Measurements from ENCODE around the gene OR7G2. TPM values are rescaled to one million over a fixed set of nuclear protein-coding genes. Genes with fewer than 3 reads are reported as not detected.

Gene OR7G2
- total RNA-seq, 1 experiment from 2014 or later, result not detected

DNA sequence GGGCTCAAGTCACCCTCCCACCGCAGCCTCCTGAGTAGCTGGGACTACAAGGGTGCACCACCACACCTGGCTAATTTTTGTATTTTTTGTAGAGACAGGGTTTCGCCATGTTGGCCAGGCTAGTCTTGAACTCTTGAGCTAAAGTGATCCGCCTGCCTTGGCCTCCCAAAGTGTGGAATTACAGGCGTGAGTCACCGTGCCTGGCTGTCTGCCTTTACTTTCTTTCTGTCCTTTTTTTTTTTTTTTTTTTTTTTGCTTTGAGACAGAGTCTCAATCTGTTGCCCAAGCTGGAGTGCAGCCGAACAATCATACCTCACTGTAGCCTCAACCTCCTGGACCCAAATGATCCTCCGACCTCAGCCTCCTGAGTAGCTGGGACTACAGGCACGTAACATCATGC lies 45.4 kb downstream of the OR7G2 start:
- POLR2A ChIA-PET, result no interaction called here
- Mint-ChIP-seq H3K9me3 (no peaks in the 10 kb centered on the region), H3K27ac (no peak overlapping the region), H3K4me3 (no peak overlapping the region), H3K27me3 (ENCODE audit: low read depth) (peaks cover 2% of the 10 kb centered on the region; the same call in 1 of the 2 replicates), H3K36me3 (no peaks in the 10 kb centered on the region), H3K4me1 (no peaks in the 10 kb centered on the region)
- CTCF ChIA-PET, result interaction anchor here (0.6 kb wide), 2 partner anchors 339 to 481 kb away, joined by 3 to 4 read pairs; no protein-coding TSS in a partner anchor
- TF ChIP-seq, protein P1, sequence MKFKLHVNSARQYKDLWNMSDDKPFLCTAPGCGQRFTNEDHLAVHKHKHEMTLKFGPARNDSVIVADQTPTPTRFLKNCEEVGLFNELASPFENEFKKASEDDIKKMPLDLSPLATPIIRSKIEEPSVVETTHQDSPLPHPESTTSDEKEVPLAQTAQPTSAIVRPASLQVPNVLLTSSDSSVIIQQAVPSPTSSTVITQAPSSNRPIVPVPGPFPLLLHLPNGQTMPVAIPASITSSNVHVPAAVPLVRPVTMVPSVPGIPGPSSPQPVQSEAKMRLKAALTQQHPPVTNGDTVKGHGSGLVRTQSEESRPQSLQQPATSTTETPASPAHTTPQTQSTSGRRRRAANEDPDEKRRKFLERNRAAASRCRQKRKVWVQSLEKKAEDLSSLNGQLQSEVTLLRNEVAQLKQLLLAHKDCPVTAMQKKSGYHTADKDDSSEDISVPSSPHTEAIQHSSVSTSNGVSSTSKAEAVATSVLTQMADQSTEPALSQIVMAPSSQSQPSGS (CRISPR knock-in tag; IDR thresholded peaks at IDR 0.05; ENCODE audit: borderline replicate concordance, low read depth), result no peak
- TF ChIP-seq ELF4 (CRISPR knock-in tag; IDR thresholded peaks at IDR 0.05; ENCODE audit: low read depth) (no peak), TEAD4 (CRISPR knock-in tag; IDR thresholded peaks at IDR 0.05) (no peak), SP1 (CRISPR knock-in tag; conservative IDR thresholded peaks at IDR 0.05) (no peak), CBFB (CRISPR knock-in tag; IDR thresholded peaks at IDR 0.05; ENCODE audit: low read depth) (no peak)
- TF ChIP-seq, protein P2, sequence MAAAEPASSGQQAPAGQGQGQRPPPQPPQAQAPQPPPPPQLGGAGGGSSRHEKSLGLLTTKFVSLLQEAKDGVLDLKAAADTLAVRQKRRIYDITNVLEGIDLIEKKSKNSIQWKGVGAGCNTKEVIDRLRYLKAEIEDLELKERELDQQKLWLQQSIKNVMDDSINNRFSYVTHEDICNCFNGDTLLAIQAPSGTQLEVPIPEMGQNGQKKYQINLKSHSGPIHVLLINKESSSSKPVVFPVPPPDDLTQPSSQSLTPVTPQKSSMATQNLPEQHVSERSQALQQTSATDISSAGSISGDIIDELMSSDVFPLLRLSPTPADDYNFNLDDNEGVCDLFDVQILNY (CRISPR knock-in tag; IDR thresholded peaks at IDR 0.05), result no peak
- ATAC-seq, result no peak
- DNase-seq (ENCODE audit: low spot score), result no peak

DNA sequence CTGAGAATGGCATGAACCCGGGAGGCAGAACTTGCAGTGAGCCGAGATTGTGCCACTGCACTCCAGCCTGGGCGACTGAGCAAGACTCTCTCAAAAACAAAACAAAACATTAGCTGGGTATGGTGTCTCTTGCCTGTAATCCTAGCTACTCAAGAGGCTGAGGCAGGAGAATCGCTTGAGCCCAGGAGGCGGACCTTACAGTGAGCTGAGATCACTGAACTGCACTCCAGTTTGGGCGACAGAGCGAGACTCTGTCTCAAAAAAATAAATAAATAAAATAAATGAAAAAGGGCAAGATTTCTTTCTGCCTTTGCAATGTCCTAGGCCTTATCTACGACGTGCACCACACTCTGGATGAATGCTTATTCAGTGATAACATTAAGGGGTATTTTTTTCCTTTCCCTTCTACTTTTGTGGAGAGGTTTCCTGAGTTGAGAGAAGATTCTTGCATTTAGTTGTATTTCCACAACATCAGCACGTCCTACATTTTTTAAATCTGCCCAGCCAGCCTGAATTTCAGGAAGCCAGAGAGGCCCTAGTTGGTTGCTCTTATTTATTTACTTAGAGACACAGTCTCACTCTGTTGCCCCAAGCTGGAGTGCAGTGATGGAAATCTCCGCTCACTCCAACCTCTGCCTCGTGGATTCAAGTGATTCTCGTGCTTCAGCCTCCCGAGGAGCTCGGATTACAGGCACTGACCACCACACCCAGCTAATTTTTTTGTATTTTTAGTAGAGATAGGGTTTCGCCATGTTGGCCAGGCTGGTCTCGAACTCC lies 46.5 kb downstream of the OR7G2 start:
- CTCF ChIA-PET, result no interaction called here
- ATAC-seq, result no peak
- H3K27me3 Mint-ChIP-seq (ENCODE audit: low read depth), result peaks cover 2% of the 10 kb centered on the region; the same call in 1 of the 2 replicates
- H3K36me3 Mint-ChIP-seq, result no peaks in the 10 kb centered on the region
- H3K27ac Mint-ChIP-seq, result no peak overlapping the region
- no peak overlapping the region for H3K4me3 Mint-ChIP-seq
- TF ChIP-seq, protein P3, sequence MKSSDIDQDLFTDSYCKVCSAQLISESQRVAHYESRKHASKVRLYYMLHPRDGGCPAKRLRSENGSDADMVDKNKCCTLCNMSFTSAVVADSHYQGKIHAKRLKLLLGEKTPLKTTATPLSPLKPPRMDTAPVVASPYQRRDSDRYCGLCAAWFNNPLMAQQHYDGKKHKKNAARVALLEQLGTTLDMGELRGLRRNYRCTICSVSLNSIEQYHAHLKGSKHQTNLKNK (CRISPR knock-in tag; IDR thresholded peaks at IDR 0.05), result no peak
- TF ChIP-seq, protein P4, sequence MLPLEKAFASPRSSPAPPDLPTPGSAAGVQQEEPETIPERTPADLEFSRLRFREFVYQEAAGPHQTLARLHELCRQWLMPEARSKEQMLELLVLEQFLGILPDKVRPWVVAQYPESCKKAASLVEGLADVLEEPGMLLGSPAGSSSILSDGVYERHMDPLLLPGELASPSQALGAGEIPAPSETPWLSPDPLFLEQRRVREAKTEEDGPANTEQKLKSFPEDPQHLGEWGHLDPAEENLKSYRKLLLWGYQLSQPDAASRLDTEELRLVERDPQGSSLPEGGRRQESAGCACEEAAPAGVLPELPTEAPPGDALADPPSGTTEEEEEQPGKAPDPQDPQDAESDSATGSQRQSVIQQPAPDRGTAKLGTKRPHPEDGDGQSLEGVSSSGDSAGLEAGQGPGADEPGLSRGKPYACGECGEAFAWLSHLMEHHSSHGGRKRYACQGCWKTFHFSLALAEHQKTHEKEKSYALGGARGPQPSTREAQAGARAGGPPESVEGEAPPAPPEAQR (CRISPR knock-in tag; IDR thresholded peaks at IDR 0.05), result no peak
- no peak for TF ChIP-seq GTF2I (CRISPR knock-in tag; conservative IDR thresholded peaks at IDR 0.05)
- TF ChIP-seq HMGA2 (CRISPR knock-in tag; IDR thresholded peaks at IDR 0.05), result no peak
- POLR2A ChIA-PET, result no interaction called here
- H3K9me3 Mint-ChIP-seq, result no peaks in the 10 kb centered on the region
- peaks cover under 1% of the 10 kb centered on the region; the same call in 1 of the 2 replicates for H3K4me1 Mint-ChIP-seq
- no peak for DNase-seq (ENCODE audit: low spot score)

DNA sequence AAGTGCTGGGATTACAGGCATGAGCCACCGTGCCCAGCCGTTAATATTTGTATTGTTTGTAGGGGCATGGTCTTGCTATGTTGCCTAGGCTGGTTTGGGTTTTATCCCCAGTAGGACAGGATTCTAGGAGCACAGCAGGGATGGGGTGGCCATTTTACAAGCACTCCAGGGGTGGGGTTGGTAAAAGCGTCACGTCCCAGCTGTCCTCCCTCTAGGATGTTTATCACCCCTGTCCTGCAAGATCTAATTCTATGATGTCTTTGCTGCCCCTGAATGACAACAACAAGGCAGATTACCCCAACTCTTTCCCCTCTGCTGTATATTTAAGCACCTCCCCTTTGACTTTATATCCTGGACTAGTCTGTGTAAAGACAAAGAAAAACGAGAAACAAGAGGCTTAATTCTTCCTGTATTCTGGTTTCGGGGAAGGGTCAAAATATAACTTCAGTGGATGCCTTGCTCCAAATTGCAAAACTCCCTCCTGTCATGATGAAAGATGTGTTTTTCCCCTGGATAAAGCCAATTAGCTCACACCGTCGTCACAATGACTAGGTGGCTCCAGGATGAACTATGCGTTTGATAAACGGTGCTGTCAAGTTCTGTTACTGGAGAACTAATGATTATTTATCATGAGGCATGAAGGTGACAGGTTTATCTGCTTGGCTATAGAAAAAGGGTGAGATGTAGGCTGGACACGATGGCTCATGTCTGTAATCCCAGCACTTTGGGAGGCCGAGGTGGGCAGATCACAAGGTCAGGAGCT lies 48.2 kb downstream of the OR7G2 start:
- ATAC-seq (no peak), DNase-seq (ENCODE audit: low spot score) (no peak)
- Mint-ChIP-seq H3K4me1 (peaks cover 17% of the 10 kb centered on the region), H3K36me3 (0 out of 2 replicates have a peak, but pooled peaks cover 3% of the 10 kb centered on the region), H3K9me3 (0 out of 2 replicates have a peak, but pooled peaks cover 3% of the 10 kb centered on the region), H3K4me3 (no peak overlapping the region), H3K27ac (no peak overlapping the region), H3K27me3 (ENCODE audit: low read depth) (peaks cover 4% of the 10 kb centered on the region; the same call in 1 of the 2 replicates)
- ChIA-PET POLR2A (interaction anchor here (0.7 kb wide), 1 partner anchor 16 kb away, joined by 4 read pairs; no protein-coding TSS in a partner anchor), CTCF (no interaction called here)
- TF ChIP-seq, protein P5, sequence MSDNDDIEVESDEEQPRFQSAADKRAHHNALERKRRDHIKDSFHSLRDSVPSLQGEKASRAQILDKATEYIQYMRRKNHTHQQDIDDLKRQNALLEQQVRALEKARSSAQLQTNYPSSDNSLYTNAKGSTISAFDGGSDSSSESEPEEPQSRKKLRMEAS (CRISPR knock-in tag; IDR thresholded peaks at IDR 0.05), result no peak
- TF ChIP-seq SOX15 (CRISPR knock-in tag; IDR thresholded peaks at IDR 0.05) (no peak), TEAD1 (CRISPR knock-in tag; IDR thresholded peaks at IDR 0.05) (no peak)
